Measurements from ENCODE around the gene LYRM4.

LYRM4 gene

GRCh38 chr6:5241252-5241651 is 19.5 kb downstream of the LYRM4 start:
- no peak for DNase-seq

DNA sequence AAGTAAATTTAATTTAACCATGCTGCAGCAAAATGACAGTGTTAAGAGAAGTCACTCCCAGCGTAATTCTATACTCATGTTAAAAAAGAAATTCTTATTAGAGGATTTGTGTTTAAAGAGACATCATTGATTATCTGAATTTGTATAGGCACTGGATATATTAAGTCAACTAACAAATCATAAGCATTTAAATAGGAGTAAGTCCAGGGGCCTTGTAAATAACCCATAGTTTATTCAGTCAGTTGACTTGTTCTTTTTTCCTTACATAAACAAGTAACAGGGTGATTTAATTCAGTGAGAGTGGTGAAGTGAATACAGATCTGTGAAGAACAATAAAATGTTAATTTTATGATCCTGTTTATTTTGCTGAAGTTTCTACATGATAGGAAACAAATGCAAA is 22.4 kb downstream of the LYRM4 start:
- no peak for DNase-seq

DNA sequence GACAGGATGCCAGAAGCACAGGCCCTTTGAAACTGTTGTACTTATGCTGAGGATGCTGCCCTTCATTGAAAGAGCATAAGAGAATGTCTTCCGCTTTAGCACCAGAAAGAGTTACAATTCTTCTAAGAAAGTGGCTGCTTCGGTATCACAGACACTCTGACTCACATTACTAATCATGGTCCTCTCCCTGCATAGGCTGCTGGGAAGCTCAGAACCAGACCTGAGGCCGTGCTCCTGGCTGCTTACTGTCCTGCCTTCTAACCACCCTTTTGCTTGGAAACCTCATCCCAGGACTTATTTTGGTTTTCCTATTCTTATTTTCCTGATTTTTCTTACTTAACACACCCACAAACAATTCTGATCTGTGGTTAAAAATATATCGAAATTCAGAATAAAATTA is 22.9 kb downstream of the LYRM4 start:
- DNase-seq: no peak

- no peak for DNase-seq
These were observed 24.9 kb downstream of the LYRM4 start for GRCh38 chr6:5235830-5236229.

DNA sequence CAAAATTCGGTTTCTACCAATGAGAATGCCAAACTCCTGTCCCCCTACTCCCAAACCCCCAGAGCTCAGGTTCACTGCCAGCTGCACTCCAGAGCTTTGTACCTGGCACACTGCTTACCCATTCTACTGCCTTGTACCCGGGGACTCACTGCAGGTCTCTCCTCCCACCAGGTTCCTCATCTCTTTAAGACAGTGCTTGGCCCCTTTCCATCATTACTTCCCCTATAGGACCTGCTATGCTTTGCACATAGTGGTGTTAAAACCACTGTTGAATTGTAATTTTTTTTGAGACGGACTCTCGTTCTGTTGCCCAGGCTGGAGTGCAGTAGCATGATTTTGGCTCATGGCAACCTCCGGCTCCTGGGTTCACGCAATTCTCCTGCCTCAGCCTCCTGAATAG is 25.9 kb downstream of the LYRM4 start:
- DNase-seq: no peak

GRCh38 chr6:5231289-5231688 is 29.5 kb downstream of the LYRM4 start:
- no peak for DNase-seq

GRCh38 chr6:5230081-5230480 is 30.7 kb downstream of the LYRM4 start:
- no peak for DNase-seq

DNA sequence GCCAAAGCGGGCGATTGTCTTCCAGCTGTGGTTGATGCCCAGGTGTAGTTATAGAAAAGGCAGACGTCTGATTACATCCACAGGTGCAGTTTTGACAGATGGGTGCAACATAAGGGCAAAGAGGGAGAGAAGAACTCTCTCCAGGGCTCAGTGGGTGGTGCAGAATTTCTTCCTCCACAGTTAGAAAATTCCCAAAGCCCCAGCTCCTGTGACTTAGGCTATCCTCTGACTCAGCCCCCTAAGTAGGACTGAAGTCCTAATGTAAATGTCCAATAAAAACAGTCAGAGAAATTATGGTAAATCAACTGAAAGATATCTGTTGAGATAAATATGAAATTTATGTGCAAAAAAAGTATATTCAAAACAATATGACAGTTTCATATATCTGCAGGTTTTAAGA is 31.4 kb downstream of the LYRM4 start:
- no peak for DNase-seq

DNA sequence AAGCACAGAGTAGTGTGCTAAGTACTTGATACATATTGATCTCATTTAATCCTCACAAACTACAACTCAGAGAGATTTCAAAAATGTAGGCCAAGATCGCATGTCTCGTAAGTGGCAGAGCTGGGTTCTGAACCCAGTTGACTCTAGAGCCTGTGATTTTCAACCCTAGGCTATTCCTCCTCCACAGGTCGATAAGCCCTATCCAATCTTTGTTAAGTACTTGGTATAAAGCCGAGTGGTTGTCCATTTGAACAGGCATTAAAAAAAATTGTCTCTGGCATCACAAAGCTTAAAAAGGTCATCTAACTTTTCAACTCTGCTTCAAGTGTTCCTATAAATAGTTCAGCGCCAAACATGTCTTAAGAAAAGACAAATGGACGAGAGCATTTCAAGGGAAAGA is 37.4 kb downstream of the LYRM4 start:
- DNase-seq: no peak

GRCh38 chr6:5220443-5220842 is 40.3 kb downstream of the LYRM4 start:
- no peak for DNase-seq

GRCh38 chr6:5219011-5219691 is 41.6 kb downstream of the LYRM4 start:
- no peak for DNase-seq

DNA sequence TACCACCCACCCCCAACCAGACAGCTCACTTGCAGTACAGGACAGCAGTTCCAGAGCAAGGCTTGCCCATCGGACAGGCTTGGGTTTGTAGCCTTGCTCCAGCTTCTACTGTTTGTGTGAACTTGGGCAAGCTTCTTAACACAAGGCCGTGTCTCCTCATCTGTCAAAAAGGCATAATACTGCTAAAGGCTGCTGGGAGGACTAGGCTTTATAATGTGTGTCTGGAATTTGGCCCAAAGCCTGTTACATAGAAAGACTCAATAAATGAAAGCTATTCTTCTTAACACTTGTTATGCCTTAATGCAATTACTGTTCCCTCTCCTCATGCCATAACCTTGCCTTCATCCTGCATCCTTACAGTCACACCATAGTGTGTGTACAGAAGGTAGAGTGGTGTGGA is 43.4 kb downstream of the LYRM4 start:
- no peak for DNase-seq

DNA sequence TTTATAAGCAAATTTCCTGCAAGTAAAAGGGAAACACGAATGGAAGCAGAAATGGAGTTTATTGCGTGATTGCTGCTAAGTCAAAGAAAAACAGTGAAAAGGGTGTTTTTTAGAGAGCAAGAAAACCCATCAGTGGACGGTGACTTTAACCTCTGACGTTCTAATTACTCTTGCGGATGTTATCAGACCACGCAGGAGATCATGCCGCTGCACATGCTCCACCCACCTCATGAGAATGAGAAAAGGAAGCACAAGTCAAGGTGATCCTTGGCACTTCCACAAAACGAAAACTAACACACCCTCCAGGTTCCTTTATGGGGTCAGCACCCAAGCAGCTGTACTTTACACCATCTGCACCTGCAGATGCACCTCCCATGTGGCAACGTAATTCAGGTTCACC is 45.0 kb downstream of the LYRM4 start:
- DNase-seq: no peak

DNA sequence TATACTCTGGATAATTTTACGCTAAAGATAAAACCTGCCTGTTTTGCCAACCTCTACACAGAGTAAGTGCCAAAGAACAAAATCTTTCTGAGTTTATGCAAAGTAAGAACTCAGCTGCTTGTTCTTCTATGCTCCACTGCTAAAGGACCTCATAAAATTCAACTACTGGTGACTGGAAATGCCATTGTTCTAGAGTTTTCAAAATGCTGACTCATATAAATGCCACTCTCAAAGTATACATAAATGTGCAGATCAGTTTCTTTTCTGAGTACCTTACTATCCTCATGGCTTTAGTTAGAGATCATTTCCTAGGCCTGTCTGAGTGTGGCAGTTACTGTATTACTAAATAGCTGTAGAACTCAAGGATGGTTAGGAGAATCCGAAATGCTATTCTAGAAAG is 45.6 kb downstream of the LYRM4 start:
- no peak for DNase-seq

DNA sequence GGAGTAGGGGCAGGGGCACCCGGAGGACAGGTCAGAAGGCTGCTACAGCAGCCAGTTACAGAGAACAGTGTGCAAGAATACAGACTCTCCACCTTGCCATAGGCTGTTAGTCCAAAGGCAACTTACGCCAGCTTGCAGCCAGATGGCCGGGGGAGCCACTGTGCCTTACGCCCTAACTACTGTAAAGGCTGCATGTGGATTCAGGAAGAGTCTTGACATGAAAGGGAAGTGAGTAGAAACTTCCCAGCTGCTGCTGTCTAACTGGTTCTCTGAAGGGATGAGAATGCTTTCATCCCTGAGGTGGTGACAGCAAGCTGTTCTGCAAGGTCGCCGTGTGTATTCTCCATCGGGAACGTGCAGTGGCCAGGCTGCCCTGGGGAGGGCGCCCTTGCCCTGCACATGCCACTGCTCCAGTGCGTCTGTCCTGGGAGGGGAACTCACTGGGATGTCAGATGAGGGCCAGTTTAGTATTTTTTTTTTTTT is 46.1 kb downstream of the LYRM4 start:
- peak; percentile 58 to 65 for DNase-seq

- no peak for DNase-seq
These were observed 46.9 kb downstream of the LYRM4 start for GRCh38 chr6:5213836-5214235.

DNA sequence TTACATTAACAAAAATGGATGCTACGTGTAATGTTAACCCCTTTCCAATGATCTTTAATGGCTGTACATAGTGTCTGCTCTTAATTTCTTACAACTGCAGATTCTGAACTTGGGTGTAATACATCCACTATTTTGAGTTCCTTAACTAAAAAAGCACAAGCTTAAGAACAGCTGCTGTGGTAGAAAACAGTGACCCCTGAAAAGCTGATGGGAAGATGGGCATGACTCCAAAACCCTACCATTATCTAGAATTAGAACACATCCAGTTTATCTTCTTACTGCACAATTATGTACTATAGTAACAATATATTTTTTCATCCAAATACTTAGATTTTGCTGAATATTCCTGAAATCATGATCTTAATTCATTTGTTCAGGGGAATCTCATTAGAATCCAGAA is 49.3 kb downstream of the LYRM4 start:
- no peak for DNase-seq

- no peak for DNase-seq
These were observed 52.2 kb downstream of the LYRM4 start for GRCh38 chr6:5208471-5208971.

GRCh38 chr6:5208057-5208456 is 52.7 kb downstream of the LYRM4 start:
- no peak for DNase-seq

- no peak for DNase-seq
These were observed 53.7 kb downstream of the LYRM4 start for GRCh38 chr6:5206920-5207561.

GRCh38 chr6:5205877-5206850 is 54.6 kb downstream of the LYRM4 start:
- DNase-seq: no peak

DNA sequence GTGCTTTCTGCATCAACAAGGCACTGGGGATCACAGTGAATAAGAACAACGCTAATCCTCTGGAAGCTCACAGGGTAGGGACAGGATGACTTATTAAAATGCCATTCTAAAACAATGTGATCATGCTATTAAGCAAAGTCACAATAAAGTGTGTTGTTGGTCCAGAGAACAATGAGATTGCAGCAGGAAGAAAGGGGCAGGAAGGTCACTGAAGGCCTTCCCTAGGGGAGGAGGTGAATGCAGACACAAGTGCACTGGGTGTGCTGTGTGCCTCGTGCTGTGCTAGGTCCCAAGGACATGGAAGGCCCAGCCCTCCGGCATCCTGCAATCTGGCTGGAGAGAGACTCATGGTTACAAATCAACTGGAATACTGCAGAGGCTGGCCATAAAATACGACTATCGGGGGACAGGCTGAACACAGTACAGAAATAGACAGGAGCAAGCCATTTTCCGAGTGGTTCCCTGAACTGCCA is 55.7 kb downstream of the LYRM4 start:
- no peak for DNase-seq

GRCh38 chr6:5204376-5204775 is 56.4 kb downstream of the LYRM4 start:
- no peak for DNase-seq

Measured in activated T-cell treated with anti-CD3 and anti-CD28 coated beads, Interleukin-2, amount 50 U/mL, for 48 hours (primary cell).